K562 (cell line): Measurements from ENCODE around the gene TMEM45B. TPM values are rescaled to one million over a fixed set of nuclear protein-coding genes. Genes with fewer than 3 reads are reported as not detected.

Source experiments
- ATAC-seq: fragments of 200-7000 bp; cut with Tn5 transposase; 3 replicates; pipeline ENCODE4 v1.9.1; 2020; ENCODE audit warnings: moderate library complexity
- BruUV-seq: library from RNA; stranded (reverse); fragments of 400-500 nt; replicated peaks from 2 replicates; lab custom pipeline; 2021; lab: Mats Ljungman, UMichigan
- CTCF ChIA-PET: fragments of 300-600 bp; formaldehyde crosslinking; extraction: SDS; loops from one replicate; lab custom pipeline; 2021; ENCODE audit warnings: low intra/inter-chr PET ratio; lab: Yijun Ruan, JAX
- POLR2A ChIA-PET: fragments of 300-600, 350-650 bp; sonication (Branson Sonifier 250); formaldehyde crosslinking; extraction: SDS; loops from one replicate; lab custom pipeline; 2021; ENCODE audit warnings: antibody characterized with exemption, inconsistent platforms; lab: Yijun Ruan, JAX
- DNase-seq, 4 experiments: peaks; one replicate each; pipeline versions ENCODE4 v3.0.0 to v3.0.0-alpha.2; 2011 to 2018; ENCODE audit warnings: low spot score in 3 of 4, mixed read lengths in 3 of 4; ENCODE audit errors: extremely low read depth in 1 of 4
- FAIRE-seq: peaks from 2 replicates; lab custom pipeline; 2011; peaks lifted over from hg19 to GRCh38; lab: Jason Lieb, UNC
- H2AFZ ChIP-seq: 2 replicates; pipeline ENCODE4 v1.6.0; 2011; ENCODE audit warnings: low read depth, low read length, control low read depth, inconsistent platforms
- H3K27ac ChIP-seq: fragments of 200-600 bp; 3 replicates; pipeline ENCODE4 v1.8.0; 2011; ENCODE audit warnings: low read depth, mild to moderate bottlenecking, control low read depth, inconsistent platforms, low read length, moderate library complexity, mixed read lengths; ENCODE audit errors: extremely low read depth
- H3K27me3 ChIP-seq, 2 experiments: fragments of 300-600 bp in 1 of 2; 2 replicates in 1 of 2; 3 replicates in 1 of 2; pipeline versions ENCODE4 v1.6.0 to v1.8.0; 2011; ENCODE audit warnings: inconsistent platforms in 2 of 2, low read length in 2 of 2, mild to moderate bottlenecking in 1 of 2, mixed read lengths in 1 of 2, moderate library complexity in 1 of 2; ENCODE audit not compliant: control insufficient read depth in 2 of 2, insufficient read depth in 2 of 2
- H3K36me3 ChIP-seq: fragments of 300-600 bp; 3 replicates; pipeline ENCODE4 v1.8.0; 2011; ENCODE audit warnings: mild to moderate bottlenecking, low read length, inconsistent platforms; ENCODE audit not compliant: control insufficient read depth, insufficient read depth
- H3K4me1 ChIP-seq, 2 experiments: fragments of 200-600 bp in 1 of 2; replicated peaks in 1 of 2; 2 replicates in 1 of 2; 3 replicates in 1 of 2; pipeline versions ENCODE4 v1.5.1 to v1.8.0; 2011; ENCODE audit warnings: inconsistent platforms in 2 of 2, low read length in 2 of 2, mild to moderate bottlenecking in 1 of 2, mixed read lengths in 1 of 2, moderate library complexity in 1 of 2; ENCODE audit not compliant: control insufficient read depth in 2 of 2, insufficient read depth in 2 of 2
- H3K4me2 ChIP-seq: 2 replicates; pipeline ENCODE4 v1.6.1; 2011; ENCODE audit warnings: low read length, control low read depth, inconsistent platforms, mixed read lengths; ENCODE audit not compliant: insufficient read depth
- H3K4me3 ChIP-seq: fragments of 200-600 bp; sonication (generic), shearing (Covaris generic); 2 replicates; pipeline ENCODE4 v1.5.1; 2016; ENCODE audit warnings: control low read depth, inconsistent platforms
- H3K79me2 ChIP-seq: fragments of 200-600 bp; 3 replicates; pipeline ENCODE4 v1.8.0; 2011; ENCODE audit warnings: low read length, inconsistent platforms; ENCODE audit not compliant: control insufficient read depth, insufficient read depth
- H3K9ac ChIP-seq, 2 experiments: 2 replicates each; pipeline versions ENCODE4 v1.6.0 to v1.6.1; 2011; ENCODE audit warnings: low read depth in 2 of 2, low read length in 2 of 2, control low read depth in 1 of 2, inconsistent platforms in 1 of 2, mild to moderate bottlenecking in 1 of 2, mixed read lengths in 1 of 2; ENCODE audit not compliant: insufficient read depth in 1 of 2
- H3K9me1 ChIP-seq: one replicate; pipeline ENCODE4 v1.6.0; 2011; ENCODE audit warnings: inconsistent platforms, mild to moderate bottlenecking, low read length, moderate library complexity; ENCODE audit not compliant: control insufficient read depth, insufficient read depth
- H3K9me3 ChIP-seq: replicated peaks from 2 replicates; pipeline ENCODE4 v1.5.1; 2011; ENCODE audit warnings: low read depth, low read length, inconsistent platforms; ENCODE audit not compliant: control insufficient read depth, insufficient read depth
- H4K20me1 ChIP-seq: replicated peaks from 2 replicates; pipeline ENCODE4 v1.6.1; 2011; ENCODE audit warnings: low read length, inconsistent platforms, mixed read lengths; ENCODE audit not compliant: control insufficient read depth, insufficient read depth
- BRF2 ChIP-seq: IDR thresholded peaks from 3 replicates; pipeline ENCODE4 v1.6.1; 2011; ENCODE audit warnings: borderline replicate concordance, mild to moderate bottlenecking; ENCODE audit not compliant: insufficient read length, insufficient read depth
- E2F6 ChIP-seq, 2 experiments: IDR thresholded peaks; 2 replicates each; pipeline ENCODE4 v1.6.1; 2011; ENCODE audit warnings: borderline replicate concordance in 1 of 2, control low read depth in 1 of 2, low read depth in 1 of 2, low read length in 1 of 2, mild to moderate bottlenecking in 1 of 2, mixed read lengths in 1 of 2, moderate library complexity in 1 of 2; ENCODE audit not compliant: insufficient read depth in 1 of 2, insufficient read length in 1 of 2, poor library complexity in 1 of 2, severe bottlenecking in 1 of 2; ENCODE audit errors: extremely low read depth in 1 of 2
- HNRNPUL1 ChIP-seq: fragments of 200-400 bp; formaldehyde crosslinking; IDR thresholded peaks from 2 replicates; pipeline ENCODE4 v1.6.1; 2017; ENCODE audit warnings: low read length
- NFRKB ChIP-seq: fragments of 450-650 bp; IDR thresholded peaks from 2 replicates; pipeline ENCODE4 v1.6.1; 2016; ENCODE audit warnings: low read depth
- NR2C1 ChIP-seq, 2 experiments: fragments of 450-650 bp; IDR thresholded peaks; 2 replicates each; pipeline ENCODE4 v1.6.1; 2017; ENCODE audit warnings: mild to moderate bottlenecking in 2 of 2, antibody characterized with exemption in 1 of 2, inconsistent platforms in 1 of 2, missing compliant biosample characterization in 1 of 2, missing genetic modification characterization in 1 of 2
- SMARCA4 ChIP-seq: fragments of 450-650 bp; IDR thresholded peaks from 2 replicates; pipeline ENCODE4 v1.6.1; 2016
- ZNF140 ChIP-seq: fragments of 250-450 bp; sonication (Bioruptor Pico); IDR thresholded peaks from 2 replicates; pipeline ENCODE4 v1.8.0; 2021; ENCODE audit warnings: moderate library complexity, mild to moderate bottlenecking, inconsistent platforms
- ZNF311 ChIP-seq: fragments of 250-450 bp; sonication (Bioruptor Pico); IDR thresholded peaks from 2 replicates; pipeline ENCODE4 v1.4.0; 2020; ENCODE audit warnings: mild to moderate bottlenecking, moderate library complexity
- ZNF707 ChIP-seq: fragments of 250-450 bp; sonication (Bioruptor Pico); conservative IDR thresholded peaks from 2 replicates; pipeline ENCODE4 v1.8.0; 2022; ENCODE audit warnings: inconsistent platforms, mild to moderate bottlenecking, moderate library complexity
- ZNF79 ChIP-seq: fragments of 250-450 bp; sonication (Bioruptor Pico); IDR thresholded peaks from 2 replicates; pipeline ENCODE4 v1.4.0; 2020; ENCODE audit warnings: low read depth, mild to moderate bottlenecking, moderate library complexity
- WGBS: fragments of 100-300 bp; shearing (Covaris generic); methylation state at CpG from one replicate; pipeline ENCODE4 v1.1.6; 2016; ENCODE audit warnings: low coverage, mixed read lengths; ENCODE audit not compliant: insufficient coverage; ENCODE audit errors: missing lambda C conversion rate; 5-methylcytosine and 5-hydroxymethylcytosine counted together
- in situ Hi-C: fragments of 300-500 bp; cut with MboI; formaldehyde crosslinking; loops from 4 replicates; pipeline ENCODE4 v1.15.0; 2018; ENCODE audit warnings: inconsistent platforms, mixed read lengths
- intact Hi-C: fragments of 100-400 bp; cut with micrococcal nuclease; formaldehyde crosslinking; loops from 2 replicates; pipeline ENCODE4 v1.14.2; 2022
- polyA plus RNA-seq, 8 experiments: library from polyadenylated mRNA; depleted of rRNA in 4 of 8; stranded (reverse) in 5 of 8; unstranded in 3 of 8; fragments of >200 nt; fragmentation: Nextera tagmentation in 2 of 8; fragmentation: Illumina TruSeq in 1 of 8; extraction: Ambion mirVana in 2 of 8; extraction: Trizol in 1 of 8; gene quantifications; 2 replicates each; pipeline versions ENCODE4 v1.2.1 to v1.2.3, GENCODE V29; 2011 to 2014; ENCODE audit warnings: inconsistent platforms in 1 of 8, missing spikeins in 1 of 8
- total RNA-seq, 7 experiments: library from RNA; depleted of rRNA in 6 of 7; stranded (reverse); fragments of >200 nt in 6 of 7; fragmentation: Illumina TruSeq in 2 of 7; extraction: Trizol in 2 of 7; gene quantifications; 2 replicates each; pipeline versions ENCODE4 v1.2.1 to v1.2.3, GENCODE V29; 2011 to 2021; ENCODE audit warnings: low replicate concordance in 1 of 7
- TF ChIP-seq, protein P1 (sequence below): sonication (generic); IDR thresholded peaks from 2 replicates; pipeline ENCODE4 v1.6.1; 2016

TMEM45B gene
- total and polyA plus RNA-seq, 9 of the 15 experiments (the other 6 are each of a cell fraction or from before 2014, with no cell fraction given): 0.07 TPM; not detected in 8

DNA sequence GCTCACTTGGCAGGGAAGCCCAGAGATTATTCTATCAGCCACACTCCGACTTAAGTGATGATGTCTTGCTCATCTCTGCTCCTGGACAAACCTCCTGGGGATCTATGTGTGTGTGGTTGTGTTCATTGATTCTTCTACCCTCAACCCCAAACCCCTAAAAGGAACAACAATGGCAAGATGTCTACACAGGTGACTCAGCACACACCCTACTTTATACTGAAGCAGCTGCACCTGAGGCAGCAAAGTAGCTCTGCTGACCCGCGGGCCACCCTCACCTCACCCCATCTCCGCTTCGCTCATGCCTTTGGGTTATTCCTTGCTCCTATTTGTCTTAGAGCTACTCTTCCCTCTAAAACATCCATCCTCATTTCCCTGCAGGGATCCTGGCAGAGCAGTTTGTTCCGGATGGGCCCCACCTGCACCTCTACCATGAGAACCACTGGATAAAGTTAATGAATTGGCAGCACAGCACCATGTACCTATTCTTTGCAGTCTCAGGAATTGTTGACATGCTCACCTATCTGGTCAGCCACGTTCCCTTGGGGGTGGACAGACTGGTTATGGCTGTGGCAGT is 38.7 kb downstream of the TMEM45B start:
- Histone ChIP-seq H3K9me3 (no peaks in the 10 kb centered on the region), H3K79me2 (no peaks in the 10 kb centered on the region), H3K9me1 (no peaks in the 10 kb centered on the region), H3K4me3 (no peak overlapping the region), H3K4me1 (no peaks in the 10 kb centered on the region), H3K36me3 (no peaks in the 10 kb centered on the region), H4K20me1 (no peaks in the 10 kb centered on the region), H3K27ac (no peak overlapping the region), H2AFZ (no peak overlapping the region), H3K9ac (no peak overlapping the region), H3K27me3 (peaks cover 46 to 51% of the 10 kb centered on the region in 2 experiments; a peak in 4 of 5 replicates), H3K4me2 (no peak overlapping the region)
- no TSS peak for BruUV-seq
- POLR2A ChIA-PET: interaction anchor here (1.0 kb wide), 1 partner anchor 20 kb away, joined by 4 read pairs; no protein-coding TSS in a partner anchor
- CTCF ChIA-PET: no interaction called here
- no peak for DNase-seq
- TF ChIP-seq SMARCA4 (no peak), ZNF311 (CRISPR knock-in tag) (no peak), BRF2 (no peak), ZNF140 (CRISPR knock-in tag) (no peak), HNRNPUL1 (no peak), ZNF707 (CRISPR knock-in tag) (no peak), E2F6 (IDR thresholded peaks at IDR 0.05; ENCODE audit: borderline replicate concordance in 1 of 2, extremely low read depth in 1 of 2, insufficient read depth in 1 of 2, insufficient read length in 1 of 2, low read depth in 1 of 2, low read length in 1 of 2, poor library complexity in 1 of 2, severe bottlenecking in 1 of 2) (no peak), NFRKB (no peak), NR2C1 (IDR thresholded peaks at IDR 0.05) (no peak), NR2C1 (tag; IDR thresholded peaks at IDR 0.05) (no peak), ZNF79 (CRISPR knock-in tag) (no peak)
- TF ChIP-seq, protein P1, sequence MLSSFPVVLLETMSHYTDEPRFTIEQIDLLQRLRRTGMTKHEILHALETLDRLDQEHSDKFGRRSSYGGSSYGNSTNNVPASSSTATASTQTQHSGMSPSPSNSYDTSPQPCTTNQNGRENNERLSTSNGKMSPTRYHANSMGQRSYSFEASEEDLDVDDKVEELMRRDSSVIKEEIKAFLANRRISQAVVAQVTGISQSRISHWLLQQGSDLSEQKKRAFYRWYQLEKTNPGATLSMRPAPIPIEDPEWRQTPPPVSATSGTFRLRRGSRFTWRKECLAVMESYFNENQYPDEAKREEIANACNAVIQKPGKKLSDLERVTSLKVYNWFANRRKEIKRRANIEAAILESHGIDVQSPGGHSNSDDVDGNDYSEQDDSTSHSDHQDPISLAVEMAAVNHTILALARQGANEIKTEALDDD: no peak
- in situ Hi-C loops (no loop called here), intact Hi-C loops (no loop called here)
- FAIRE-seq: peak; percentile 15
- ATAC-seq: no peak
- WGBS: 34% methylated on average over 7 of the region's 7 CpGs
